Common myeloid progenitor, CD34-positive (primary cell): Measurements from ENCODE around the gene ACCS.
A peak's percentile ranks its signal among the peaks of the same experiment; 100 is the strongest.

Source experiments
- CTCF ChIA-PET: fragments of 350-600 bp; sonication (Branson Sonifier 250); formaldehyde crosslinking; loops from one replicate; lab custom pipeline; 2021; ENCODE audit warnings: antibody characterized with exemption; lab: Charles Lee
- POLR2A ChIA-PET: fragments of 350-600 bp; sonication (Branson Sonifier 250); formaldehyde crosslinking; loops from one replicate; lab custom pipeline; 2021; ENCODE audit warnings: antibody characterized with exemption; lab: Charles Lee
- DNase-seq, 3 donors: peaks; one replicate each; pipeline versions ENCODE4 v3.0.0 to v3.0.0-alpha.2; 2013
- H3K27ac ChIP-seq, 2 experiments: 1 replicate in 1 of 2; 2 replicates in 1 of 2; pipeline ENCODE4 v1.7.0; 2013; ENCODE audit warnings: inconsistent platforms in 2 of 2, low read length in 2 of 2, mild to moderate bottlenecking in 2 of 2, low read depth in 1 of 2, moderate library complexity in 1 of 2; ENCODE audit not compliant: severe bottlenecking in 2 of 2, insufficient read depth in 1 of 2, poor library complexity in 1 of 2
- H3K27me3 ChIP-seq, 5 experiments: replicated peaks in 2 of 5; 1 replicate in 3 of 5; 2 replicates in 2 of 5; pipeline versions ENCODE4 v1.6.1 to v1.7.0; 2013; ENCODE audit warnings: low read length in 4 of 5, mild to moderate bottlenecking in 2 of 5, moderate library complexity in 2 of 5, inconsistent platforms in 1 of 5; ENCODE audit not compliant: insufficient read depth in 5 of 5, control insufficient read depth in 4 of 5
- H3K36me3 ChIP-seq, 4 experiments: 1 replicate in 2 of 4; 2 replicates in 2 of 4; pipeline versions ENCODE4 v1.6.1 to v1.7.0; 2013; ENCODE audit warnings: low read length in 3 of 4, control low read depth in 1 of 4, mild to moderate bottlenecking in 1 of 4; ENCODE audit not compliant: control insufficient read depth in 4 of 4, insufficient read depth in 4 of 4
- H3K4me1 ChIP-seq, 4 experiments: 1 replicate in 3 of 4; 2 replicates in 1 of 4; pipeline versions ENCODE4 v1.6.1 to v1.7.1; 2013; ENCODE audit warnings: low read length in 3 of 4, mild to moderate bottlenecking in 3 of 4, control low read depth in 1 of 4, inconsistent platforms in 1 of 4, moderate library complexity in 1 of 4; ENCODE audit not compliant: control insufficient read depth in 4 of 4, insufficient read depth in 4 of 4; ENCODE audit errors: control extremely low read depth in 1 of 4
- H3K4me3 ChIP-seq, 7 experiments: 1 replicate in 4 of 7; 2 replicates in 3 of 7; pipeline versions ENCODE4 v1.5.1 to v1.7.0; 2013; ENCODE audit warnings: mild to moderate bottlenecking in 7 of 7, low read length in 6 of 7, moderate library complexity in 6 of 7, inconsistent platforms in 2 of 7, low read depth in 2 of 7, control low read depth in 1 of 7; ENCODE audit not compliant: insufficient read depth in 4 of 7, control insufficient read depth in 1 of 7; ENCODE audit errors: extremely low read depth in 1 of 7
- H3K9me3 ChIP-seq, 5 experiments: 1 replicate in 4 of 5; 2 replicates in 1 of 5; pipeline versions ENCODE4 v1.6.1 to v1.7.1; 2013; ENCODE audit warnings: low read length in 4 of 5, mild to moderate bottlenecking in 2 of 5, inconsistent platforms in 1 of 5, low read depth in 1 of 5, moderate library complexity in 1 of 5; ENCODE audit not compliant: control insufficient read depth in 4 of 5, insufficient read depth in 2 of 5; ENCODE audit errors: control extremely low read depth in 1 of 5
- WGBS: methylation state at CpG from one replicate; pipeline ENCODE4 v1.1.5; 2013; ENCODE audit not compliant: insufficient coverage; 5-methylcytosine and 5-hydroxymethylcytosine counted together

ACCS gene

DNA sequence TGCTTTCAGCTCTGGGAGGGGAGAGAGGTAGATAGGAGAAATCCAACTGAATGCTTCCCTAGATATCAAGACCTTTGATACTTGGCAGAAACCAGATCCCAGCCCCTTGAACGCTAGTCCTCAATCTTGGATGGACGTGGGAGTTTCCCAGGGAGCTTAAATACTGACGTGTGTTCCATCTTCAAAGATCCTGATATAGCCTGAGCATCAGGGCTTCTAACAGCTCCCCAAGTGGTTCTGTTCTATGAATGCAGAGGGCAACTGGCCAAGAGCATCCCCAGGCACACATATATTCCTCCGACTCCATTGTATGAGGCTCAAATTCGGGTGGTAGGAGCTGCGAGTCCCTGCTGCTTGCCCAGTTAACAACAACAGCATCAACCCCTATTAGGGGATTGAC, 8.7 kb upstream of the ACCS start:
- WGBS, result 96% methylated on average over 3 of the region's 6 CpGs

DNA sequence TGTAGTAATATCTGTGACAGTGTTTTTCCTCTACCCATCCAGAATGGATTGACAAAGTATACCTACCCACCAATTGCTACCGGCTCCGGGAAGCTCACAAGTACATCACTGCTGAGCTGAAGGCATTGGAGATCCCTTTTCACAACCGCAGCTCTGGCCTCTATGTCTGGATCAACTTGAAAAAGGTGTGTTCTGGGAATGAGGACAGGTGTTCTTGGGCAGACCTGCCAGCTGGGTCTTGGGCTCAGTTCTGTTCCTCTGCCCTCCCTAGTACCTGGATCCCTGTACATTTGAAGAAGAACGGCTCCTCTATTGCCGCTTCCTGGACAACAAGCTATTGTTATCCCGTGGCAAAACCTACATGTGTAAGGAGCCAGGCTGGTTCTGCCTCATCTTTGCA, 7.8 kb upstream of the ACCS start:
- Histone ChIP-seq H3K36me3 (no peaks in the 10 kb centered on the region), H3K4me3 (no peak overlapping the region), H3K27me3 (no peaks in the 10 kb centered on the region), H3K27ac (no peak overlapping the region), H3K9me3 (no peaks in the 10 kb centered on the region), H3K4me1 (no peaks in the 10 kb centered on the region)
- ChIA-PET POLR2A (no interaction called here), CTCF (interaction anchor here (1.3 to 2.0 kb wide), 2 partner anchors 19 to 169 kb away, joined by 4 to 7 read pairs; no protein-coding TSS in a partner anchor)
- no peak for DNase-seq
- 93% methylated on average over 3 of the region's 6 CpGs for WGBS

More for the DNA sequence above, 8.7 kb upstream of the ACCS start:
- Histone ChIP-seq H3K27ac (no peak overlapping the region), H3K9me3 (no peaks in the 10 kb centered on the region), H3K36me3 (no peaks in the 10 kb centered on the region), H3K4me3 (no peak overlapping the region), H3K4me1 (no peaks in the 10 kb centered on the region), H3K27me3 (no peaks in the 10 kb centered on the region)
- POLR2A ChIA-PET, result no interaction called here
- CTCF ChIA-PET, result interaction anchor here (0.7 to 2.0 kb wide), 5 partner anchors 8 to 168 kb away, joined by 3 to 7 read pairs (median 3); partner anchors contain the start of gene ACCS
- DNase-seq, result no peak

DNA sequence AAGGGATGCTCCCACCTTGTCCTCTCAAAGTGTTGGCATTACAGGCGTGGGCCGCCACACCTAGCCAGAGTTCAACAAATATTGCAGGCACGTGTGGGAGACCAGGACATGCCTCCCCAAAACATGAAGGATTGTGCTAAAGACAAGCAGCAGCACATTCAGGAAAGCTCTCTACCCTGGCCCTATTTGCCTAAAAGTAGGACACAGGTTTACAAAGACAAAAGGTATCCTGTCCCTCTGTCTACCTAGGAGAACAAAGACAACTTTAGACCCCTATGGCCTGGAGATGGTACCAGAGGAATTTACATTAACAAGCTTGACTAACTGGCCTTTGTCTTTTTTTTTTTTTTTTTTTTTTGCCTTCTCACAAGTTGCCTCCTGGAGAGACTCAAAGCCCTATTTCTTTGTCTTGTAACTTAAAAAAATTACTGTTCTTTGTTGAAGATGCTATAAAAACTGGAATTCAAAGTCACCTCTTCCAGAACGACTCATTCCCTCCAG, 859 bp upstream of the ACCS start:
- Histone ChIP-seq H3K4me1 (peaks cover 9 to 19% (median 14%) of the 10 kb centered on the region in 4 experiments), H3K9me3 (no peaks in the 10 kb centered on the region), H3K4me3 (peak overlapping the region in 2 of 7 experiments; percentile 72 to 91), H3K27ac (peak overlapping the region in 1 of 2 experiments; percentile 95), H3K36me3 (peaks cover 0 to 7% (median 3%) of the 10 kb centered on the region in 4 experiments), H3K27me3 (no peaks in the 10 kb centered on the region)
- 75% methylated on average over 3 of the region's 4 CpGs for WGBS
- ChIA-PET CTCF (interaction anchor here (0.6 to 1.4 kb wide), 3 partner anchors 9 to 28 kb away, joined by 3 read pairs; no protein-coding TSS in a partner anchor), POLR2A (interaction anchor here (0.6 kb wide), 1 partner anchor 200 kb away, joined by 3 read pairs; no protein-coding TSS in a partner anchor)
- DNase-seq, result no peak

DNA sequence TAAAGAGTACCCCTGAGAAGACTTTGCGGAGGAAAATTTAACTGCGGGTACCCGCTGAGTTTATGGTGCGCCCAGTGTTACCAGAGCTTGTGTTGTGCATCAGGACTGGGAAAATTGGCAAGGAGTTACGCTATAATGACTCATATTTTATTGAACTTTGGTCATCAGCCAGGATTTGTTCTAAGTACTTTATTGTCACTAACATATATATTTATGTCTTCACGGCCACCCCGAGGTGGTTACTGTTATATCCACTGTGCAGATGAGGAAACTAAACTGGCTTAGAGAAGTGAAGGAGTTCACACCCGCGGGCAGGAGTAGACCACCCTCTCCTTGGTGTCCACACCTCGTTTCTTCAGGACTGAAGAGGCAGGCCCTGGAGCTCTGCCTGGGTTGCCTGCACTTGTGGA, 667 bp downstream of the ACCS start:
- peaks cover 2 to 21% (median 12%) of the 10 kb centered on the region in 4 experiments for H3K36me3 ChIP-seq
- H3K9me3 ChIP-seq, result no peaks in the 10 kb centered on the region
- no peaks in the 10 kb centered on the region for H3K27me3 ChIP-seq
- H3K4me1 ChIP-seq, result peaks cover 9 to 19% (median 14%) of the 10 kb centered on the region in 4 experiments
- ChIA-PET POLR2A (no interaction called here), CTCF (interaction anchor here (1.0 to 6.1 kb wide), 6 partner anchors 9 to 27 kb away, joined by 3 to 34 read pairs (median 4); partner anchors contain the start of gene EXT2)
- peak; percentile 25 to 66 (median 54) for DNase-seq
- peak overlapping the region; percentile 45 to 91 (median 78) for H3K4me3 ChIP-seq
- peak overlapping the region; percentile 61 to 95 for H3K27ac ChIP-seq
- 35% methylated on average over 9 of the region's 10 CpGs for WGBS

DNA sequence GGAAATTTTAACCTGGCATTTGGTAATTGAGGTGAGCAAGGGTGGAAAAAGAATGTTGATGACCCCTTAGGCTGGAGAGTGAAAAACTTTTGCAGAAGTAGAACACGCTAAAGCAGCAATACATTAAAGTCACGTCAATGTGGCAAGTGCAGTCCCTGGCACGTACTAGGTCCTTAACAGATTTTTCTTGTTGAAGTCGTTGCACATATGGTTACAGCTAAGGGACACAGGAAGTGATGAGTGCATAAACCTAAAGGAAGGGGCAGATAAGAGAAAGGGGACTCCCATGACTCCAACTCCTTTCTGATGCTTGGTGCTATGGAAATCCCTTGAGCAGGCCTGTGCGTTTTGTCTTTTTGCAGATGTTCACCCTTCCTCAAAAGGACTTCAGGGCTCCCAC, 1.2 kb downstream of the ACCS start:
- Histone ChIP-seq H3K9me3 (no peaks in the 10 kb centered on the region), H3K4me1 (peaks cover 9 to 19% (median 14%) of the 10 kb centered on the region in 4 experiments), H3K27ac (peak overlapping the region in 1 of 2 experiments; percentile 95), H3K36me3 (peaks cover 2 to 23% (median 12%) of the 10 kb centered on the region in 4 experiments), H3K27me3 (no peaks in the 10 kb centered on the region), H3K4me3 (peak overlapping the region in 5 of 7 experiments; percentile 64 to 91 (median 78))
- DNase-seq, result peak; percentile 31 to 89 (median 78)
- WGBS, result 48% methylated on average over 5 of the region's 5 CpGs
- POLR2A ChIA-PET, result no interaction called here
- CTCF ChIA-PET, result interaction anchor here (1.0 to 6.1 kb wide), 3 partner anchors 11 to 26 kb away, joined by 3 to 34 read pairs (median 4); partner anchors contain the start of gene EXT2

DNA sequence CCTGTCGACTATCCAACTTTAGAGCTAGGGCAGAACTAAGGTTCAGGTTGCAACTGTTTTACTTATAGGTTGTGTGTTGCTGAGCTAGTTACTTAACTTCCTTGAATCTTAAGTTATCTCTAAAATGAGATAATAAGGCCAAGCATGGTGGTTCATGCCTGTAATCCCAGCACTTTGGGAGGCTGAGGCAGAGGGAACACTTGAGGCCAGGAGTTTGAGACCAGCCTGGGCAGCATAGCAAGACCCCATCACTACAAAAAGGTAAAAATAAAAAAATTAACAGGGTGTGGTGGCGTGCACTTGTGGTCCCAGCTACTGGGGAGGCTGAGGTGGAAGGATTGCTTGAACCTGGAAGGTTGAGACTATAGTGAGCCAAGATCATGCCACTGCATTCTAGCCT, 2.1 kb downstream of the ACCS start:
- Histone ChIP-seq H3K27me3 (no peaks in the 10 kb centered on the region), H3K4me3 (peak overlapping the region in 1 of 7 experiments; percentile 1), H3K27ac (no peak overlapping the region), H3K36me3 (peaks cover 5 to 27% (median 13%) of the 10 kb centered on the region in 4 experiments), H3K4me1 (peaks cover 9 to 19% (median 14%) of the 10 kb centered on the region in 4 experiments), H3K9me3 (no peaks in the 10 kb centered on the region)
- no peak for DNase-seq
- 100% methylated on average over 1 of the region's 2 CpGs for WGBS
- CTCF ChIA-PET, result interaction anchor here (1.0 to 6.1 kb wide), 3 partner anchors 17 to 178 kb away, joined by 3 to 34 read pairs (median 4); partner anchors contain the start of gene EXT2
- POLR2A ChIA-PET, result no interaction called here

DNA sequence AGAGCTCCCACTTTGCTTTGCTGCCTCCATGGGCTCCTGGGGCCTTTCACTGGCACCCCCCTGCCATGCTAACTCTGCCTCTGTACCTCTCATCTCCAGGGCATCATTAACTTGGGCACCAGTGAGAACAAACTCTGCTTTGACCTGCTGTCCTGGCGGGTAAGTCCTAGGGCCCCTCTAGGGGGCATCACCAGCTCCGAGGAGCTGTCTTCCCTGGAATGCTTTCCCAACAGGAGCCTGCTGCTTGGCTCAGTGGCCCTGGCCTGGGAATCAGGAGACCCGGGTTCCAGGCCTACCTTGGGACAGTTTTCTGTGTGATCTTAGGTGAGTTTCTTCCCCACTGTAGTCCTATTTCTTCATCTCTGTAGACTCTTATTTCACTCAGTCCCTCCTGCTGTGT, 5.1 kb downstream of the ACCS start:
- peaks cover 12 to 22% (median 17%) of the 10 kb centered on the region in 4 experiments for H3K4me1 ChIP-seq
- peaks cover 6 to 40% (median 25%) of the 10 kb centered on the region in 4 experiments for H3K36me3 ChIP-seq
- DNase-seq, result no peak
- H3K27ac ChIP-seq, result no peak overlapping the region
- no peak overlapping the region for H3K4me3 ChIP-seq
- no peaks in the 10 kb centered on the region for H3K9me3 ChIP-seq
- H3K27me3 ChIP-seq, result no peaks in the 10 kb centered on the region
- WGBS, result 100% methylated on average over 2 of the region's 3 CpGs
- POLR2A ChIA-PET, result no interaction called here
- CTCF ChIA-PET, result interaction anchor here (1.1 to 6.1 kb wide), 4 partner anchors 16 to 181 kb away, joined by 4 to 34 read pairs (median 5); partner anchors contain the start of gene EXT2
